NOMO-1 treated with DMSO at 0.1 percent for 48 hours (cell line): ENCODE data around the gene RYR2.
"Not testable (repeated sequence)": the region's sequence is repeated elsewhere in the genome, so short reads cannot be mapped to it uniquely, and the experiment has no call there.

Source experiments
- DNase-seq: peaks from one replicate; lab custom pipeline; 2025; ENCODE audit not compliant: unreplicated experiment; lab: John Stamatoyannopoulos, UW

RYR2 gene

GRCh38 chr1:237074371-237075117 is 32.6 kb downstream of the RYR2 start:
- DNase-seq = no peak

DNA sequence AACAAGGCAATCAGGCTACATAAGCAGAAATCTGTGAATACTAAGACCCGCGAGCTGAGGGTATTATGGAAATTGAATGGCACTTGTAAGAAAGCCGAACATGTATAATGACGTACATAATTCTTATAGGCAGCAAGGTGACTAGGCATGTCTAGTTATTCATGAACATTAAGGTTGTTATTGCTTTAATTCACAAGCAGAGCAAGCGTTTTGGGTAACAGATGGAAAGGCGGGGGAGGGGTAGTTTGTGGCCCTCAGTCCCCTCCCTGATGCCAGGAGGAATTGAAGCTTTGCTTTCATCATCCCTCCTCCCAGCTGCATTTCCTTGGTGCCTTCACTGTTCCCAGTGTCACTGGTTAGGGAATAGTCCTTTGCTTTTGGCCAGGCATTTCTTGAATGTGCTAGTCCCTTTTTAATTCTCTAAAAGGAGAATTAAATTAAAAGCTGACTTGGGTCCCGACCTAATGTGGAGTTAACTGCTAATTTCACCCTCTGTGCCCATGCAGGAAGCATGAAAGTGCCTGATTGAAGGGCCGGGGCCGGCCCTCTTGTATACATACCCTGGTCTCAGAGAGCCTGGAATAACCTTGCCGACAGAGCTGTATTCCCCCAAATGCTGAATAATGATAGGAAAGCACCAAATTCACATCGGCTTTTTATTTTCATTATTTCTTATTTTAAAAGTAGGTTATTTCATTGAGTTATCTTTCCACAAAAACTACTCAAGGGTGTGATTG is 42.5 kb downstream of the RYR2 start:
- DNase-seq = no peak

GRCh38 chr1:237091691-237092090 is 49.7 kb downstream of the RYR2 start:
- no peak for DNase-seq

- DNase-seq = no peak
Observed at GRCh38 chr1:237093691-237094090, 51.7 kb downstream of the RYR2 start.

DNA sequence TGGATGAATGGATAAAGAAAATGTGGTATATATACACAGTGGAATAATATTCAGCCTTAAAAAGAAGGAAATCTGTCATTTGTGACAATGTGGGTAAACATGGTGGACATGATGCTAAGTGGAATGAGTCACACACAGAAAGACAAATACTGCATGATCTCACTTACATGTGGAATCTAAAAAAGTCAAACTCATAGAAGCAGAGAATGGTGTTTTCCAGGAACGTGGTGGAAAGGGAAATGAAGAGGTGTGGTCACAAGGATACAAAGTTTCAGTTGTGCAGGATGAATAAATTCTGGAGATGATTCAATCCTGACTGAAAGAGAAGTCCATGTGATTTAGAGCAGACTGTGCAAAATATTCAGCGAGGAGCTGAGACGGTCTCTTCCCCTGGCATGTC is 56.6 kb downstream of the RYR2 start:
- DNase-seq = no peak

- DNase-seq = no peak
Observed at GRCh38 chr1:237103021-237103420, 61.0 kb downstream of the RYR2 start.

DNA sequence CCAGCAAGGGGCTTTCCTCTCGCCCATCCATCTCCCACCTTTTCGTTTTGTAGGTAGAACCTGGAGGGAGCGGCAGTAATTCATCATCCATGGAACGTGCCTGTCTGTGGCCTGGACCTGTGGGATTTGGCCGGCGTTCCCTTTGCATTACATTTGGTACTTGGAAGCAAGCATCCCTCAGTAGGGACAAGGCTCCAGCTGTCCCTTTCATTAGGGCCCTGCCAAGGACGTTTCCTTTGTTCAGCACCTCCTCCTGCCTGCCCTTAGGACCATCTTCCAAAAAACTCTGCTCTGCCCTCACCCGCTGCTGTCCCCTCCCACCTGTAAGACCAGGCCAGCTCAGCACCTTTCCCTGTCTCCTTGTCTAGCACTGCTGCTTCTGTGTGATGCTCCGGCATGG is 62.1 kb downstream of the RYR2 start:
- DNase-seq = no peak

- no peak for DNase-seq
Observed at GRCh38 chr1:237105826-237106225, 63.8 kb downstream of the RYR2 start.

DNA sequence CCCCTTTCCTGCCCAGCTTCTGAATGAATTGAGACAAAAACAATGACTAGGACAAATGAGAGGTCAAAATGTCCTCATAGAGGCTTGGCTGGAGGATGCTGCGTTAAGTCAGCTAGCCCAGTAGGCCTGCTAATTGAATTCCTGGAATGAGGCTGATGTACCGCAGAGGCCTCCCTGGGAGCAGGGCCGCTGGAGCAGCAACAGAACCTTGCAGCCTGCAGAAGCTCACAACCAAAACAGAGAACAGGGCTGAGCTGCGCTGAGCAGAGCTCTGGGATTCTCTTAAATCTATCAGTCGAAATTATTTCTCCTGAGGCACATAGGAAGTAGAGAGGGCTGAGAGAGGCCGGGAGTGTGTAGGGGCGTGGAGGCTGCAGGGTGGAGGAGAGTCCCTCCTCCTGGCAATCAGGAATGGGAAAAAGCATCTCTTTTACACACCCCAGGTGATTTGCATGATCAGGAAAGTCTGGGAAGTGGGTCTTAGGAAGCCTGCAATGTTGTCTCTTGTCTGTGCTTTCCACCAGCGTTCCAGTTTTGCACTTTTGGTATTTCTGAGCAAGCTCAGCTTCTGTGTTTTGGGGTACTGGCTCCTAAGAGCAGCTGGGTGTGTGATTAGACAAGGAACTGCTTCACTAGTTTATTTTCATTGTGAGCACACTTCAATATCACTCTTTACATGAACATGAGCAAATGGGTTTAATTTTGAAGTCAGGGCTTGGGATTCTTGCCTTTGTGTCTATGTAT is 66.5 kb downstream of the RYR2 start:
- no peak for DNase-seq

DNA sequence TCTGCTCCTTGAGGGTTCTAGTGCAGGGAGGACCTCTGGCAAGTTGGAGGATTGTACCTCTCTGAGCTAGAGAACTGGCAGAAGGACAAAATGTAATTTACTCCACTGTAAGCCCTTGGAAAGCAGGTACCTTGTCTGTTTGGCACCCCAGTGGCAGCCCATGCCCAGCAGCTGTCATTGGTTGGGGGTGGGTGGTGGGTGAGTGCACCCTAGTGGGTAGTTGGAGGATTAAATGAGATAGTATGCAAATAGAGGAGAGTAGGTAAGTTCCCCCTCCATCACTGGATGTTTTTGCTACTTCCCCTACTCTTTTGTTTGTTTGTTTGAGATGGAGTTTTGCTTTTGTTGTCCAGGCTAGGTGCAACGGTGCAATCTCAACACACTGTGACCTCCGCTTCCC is 69.8 kb downstream of the RYR2 start:
- DNase-seq = no peak

DNA sequence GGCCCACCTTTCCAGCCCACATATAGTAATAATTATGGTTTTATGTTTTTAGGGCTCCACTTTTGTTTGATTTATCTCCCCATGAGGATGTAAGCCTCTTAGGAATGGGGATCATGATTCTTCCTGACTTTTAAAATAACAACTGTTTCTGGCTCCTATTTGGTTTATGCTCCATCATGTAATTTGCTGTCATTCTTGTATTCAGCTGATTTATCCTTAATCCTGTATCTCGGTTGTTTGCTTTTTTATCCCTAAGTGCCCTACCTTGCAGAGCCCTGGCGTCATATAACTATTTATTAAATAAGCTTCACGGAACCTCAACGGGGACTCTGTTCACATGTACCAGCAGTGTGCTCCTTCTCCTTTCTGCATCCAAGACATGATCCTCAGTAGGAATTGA is 70.7 kb downstream of the RYR2 start:
- no peak for DNase-seq

DNA sequence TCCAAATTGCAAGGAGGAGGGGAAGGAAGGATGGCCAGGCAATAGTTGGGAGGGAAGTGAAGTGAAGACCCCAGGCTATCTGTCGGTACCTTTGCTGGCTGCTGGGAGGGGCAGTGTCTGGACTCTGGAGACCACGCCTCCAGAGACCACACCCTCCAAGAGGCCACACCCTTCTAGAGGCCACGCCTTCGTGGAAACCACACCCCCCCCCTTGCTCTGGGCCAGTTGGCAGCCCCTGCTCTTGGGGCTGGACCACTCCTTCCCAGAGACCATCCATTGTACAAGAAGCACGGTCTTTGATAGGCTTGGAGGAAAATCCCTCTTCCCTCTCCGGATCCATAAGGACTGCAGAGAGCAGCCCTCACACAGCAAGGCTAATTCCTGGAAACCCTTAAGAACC is 73.1 kb downstream of the RYR2 start:
- no peak for DNase-seq

- no peak for DNase-seq
Observed at GRCh38 chr1:237119091-237119490, 77.1 kb downstream of the RYR2 start.

- DNase-seq = no peak
Observed at GRCh38 chr1:237120683-237121082, 78.7 kb downstream of the RYR2 start.

GRCh38 chr1:237124856-237125462 is 83.0 kb downstream of the RYR2 start:
- peak; percentile 1 for DNase-seq

- DNase-seq = no peak
Observed at GRCh38 chr1:237126180-237126579, 84.2 kb downstream of the RYR2 start.

- not testable (repeated sequence) for DNase-seq
Observed at GRCh38 chr1:237127301-237127700, 85.3 kb downstream of the RYR2 start.

GRCh38 chr1:237133921-237134320 is 91.9 kb downstream of the RYR2 start:
- no peak for DNase-seq

- no peak for DNase-seq
Observed at GRCh38 chr1:237134929-237135328, 92.9 kb downstream of the RYR2 start.

GRCh38 chr1:237138551-237138950 is 96.6 kb downstream of the RYR2 start:
- no peak for DNase-seq

- DNase-seq = no peak
Observed at GRCh38 chr1:237139732-237140131, 97.7 kb downstream of the RYR2 start.

- no peak for DNase-seq
Observed at GRCh38 chr1:237140986-237141385, 99.0 kb downstream of the RYR2 start.
